ENCODE data around the gene GJB3. TPM values are rescaled to one million over a fixed set of nuclear protein-coding genes. Genes with fewer than 3 reads are reported as not detected.

The GJB3 gene
- total and polyA plus RNA-seq, 2 donors (not counting 1 experiment from before 2014, with no cell fraction given): not detected

DNA sequence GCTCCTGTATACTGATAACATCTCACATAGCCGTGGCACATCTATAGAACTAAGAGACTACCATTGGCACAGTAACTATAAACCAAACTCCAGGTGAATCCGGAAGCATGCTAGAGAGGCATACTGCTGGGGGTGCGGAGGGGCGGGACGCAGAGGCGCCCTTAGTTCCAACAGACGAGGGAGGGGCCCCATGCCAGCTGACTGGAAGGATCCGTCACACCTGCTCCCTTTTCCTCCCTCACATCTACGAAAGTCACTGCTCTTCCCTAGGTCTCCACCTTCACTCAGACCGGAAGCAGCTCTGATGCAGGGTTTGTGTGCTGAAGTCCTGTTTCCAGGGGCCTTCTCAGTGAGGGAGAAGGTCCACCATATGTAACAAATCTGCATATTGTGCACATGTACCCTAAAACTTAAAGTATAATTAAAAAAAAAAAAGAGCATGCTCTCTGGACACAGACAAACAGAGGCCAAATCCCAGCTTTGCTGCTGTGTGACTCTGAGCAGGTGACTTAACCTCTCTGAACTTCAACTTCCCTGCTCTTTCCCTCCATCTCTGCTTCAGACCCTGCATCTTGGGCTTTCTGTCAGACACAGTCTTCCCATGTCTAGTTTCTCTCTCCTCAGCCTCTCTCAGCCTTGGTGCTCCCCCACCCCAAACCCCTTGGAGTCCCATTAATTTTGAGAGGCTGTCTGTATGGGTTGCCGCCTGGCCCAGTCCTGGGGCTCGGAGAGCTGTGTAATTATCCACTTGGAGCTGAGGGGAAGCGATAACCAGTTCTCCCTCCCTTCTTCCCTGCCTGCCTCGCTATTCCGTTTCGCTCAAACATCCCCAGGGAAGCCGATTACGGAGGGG lies 34.0 kb upstream of the GJB3 start:
- Mint-ChIP-seq H3K4me3 (no peak overlapping the region), H3K9me3 (ENCODE audit: insufficient read depth) (no peaks in the 10 kb centered on the region), H3K27ac (no peak overlapping the region), H3K27me3 (peaks cover 14% of the 10 kb centered on the region), H3K4me1 (peaks cover 4% of the 10 kb centered on the region)
- no peak for TF ChIP-seq EZH2 (IDR thresholded peaks at IDR 0.05; ENCODE audit: borderline replicate concordance, insufficient read depth, low read depth, low read length, poor library complexity, severe bottlenecking)
- TF ChIP-seq, protein P1, sequence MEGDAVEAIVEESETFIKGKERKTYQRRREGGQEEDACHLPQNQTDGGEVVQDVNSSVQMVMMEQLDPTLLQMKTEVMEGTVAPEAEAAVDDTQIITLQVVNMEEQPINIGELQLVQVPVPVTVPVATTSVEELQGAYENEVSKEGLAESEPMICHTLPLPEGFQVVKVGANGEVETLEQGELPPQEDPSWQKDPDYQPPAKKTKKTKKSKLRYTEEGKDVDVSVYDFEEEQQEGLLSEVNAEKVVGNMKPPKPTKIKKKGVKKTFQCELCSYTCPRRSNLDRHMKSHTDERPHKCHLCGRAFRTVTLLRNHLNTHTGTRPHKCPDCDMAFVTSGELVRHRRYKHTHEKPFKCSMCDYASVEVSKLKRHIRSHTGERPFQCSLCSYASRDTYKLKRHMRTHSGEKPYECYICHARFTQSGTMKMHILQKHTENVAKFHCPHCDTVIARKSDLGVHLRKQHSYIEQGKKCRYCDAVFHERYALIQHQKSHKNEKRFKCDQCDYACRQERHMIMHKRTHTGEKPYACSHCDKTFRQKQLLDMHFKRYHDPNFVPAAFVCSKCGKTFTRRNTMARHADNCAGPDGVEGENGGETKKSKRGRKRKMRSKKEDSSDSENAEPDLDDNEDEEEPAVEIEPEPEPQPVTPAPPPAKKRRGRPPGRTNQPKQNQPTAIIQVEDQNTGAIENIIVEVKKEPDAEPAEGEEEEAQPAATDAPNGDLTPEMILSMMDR (IDR thresholded peaks at IDR 0.05): no peak
- ATAC-seq (ENCODE audit: low read depth): no peak
- no peaks in the 10 kb centered on the region for H4K20me1 ChIP-seq (ENCODE audit: control insufficient read depth, insufficient read depth, low read length, poor library complexity, severe bottlenecking)
- no peaks in the 10 kb centered on the region for H3K79me2 ChIP-seq (ENCODE audit: control insufficient read depth, insufficient read depth, low read length)
- no peak overlapping the region for H3K9ac ChIP-seq (ENCODE audit: low read length)
- CTCF ChIA-PET: interaction anchor here (2.0 kb wide), 1 partner anchor 1114 kb away, joined by 6 read pairs; no protein-coding TSS in a partner anchor
- no peak overlapping the region for H3K4me2 ChIP-seq (replicated peaks; ENCODE audit: low read depth, low read length, poor library complexity, severe bottlenecking)
- DNase-seq: no peak
- no peak overlapping the region for H3K27ac ChIP-seq (ENCODE audit: low read length in 2 of 2)
- H3K36me3 ChIP-seq (replicated peaks in 1 of 2; ENCODE audit: control extremely low read depth in 1 of 2, control insufficient read depth in 1 of 2, extremely low read depth in 1 of 2, insufficient read depth in 2 of 2, low read length in 1 of 2): no peaks in the 10 kb centered on the region
- no peaks in the 10 kb centered on the region for H3K9me3 ChIP-seq (ENCODE audit: control extremely low read depth in 1 of 3, control insufficient read depth in 2 of 3, insufficient read depth in 1 of 3, low read length in 2 of 3)
- no peak overlapping the region for H3K4me3 ChIP-seq (ENCODE audit: control extremely low read depth in 1 of 5, extremely low read depth in 1 of 5, insufficient read depth in 1 of 5, low read depth in 2 of 5, low read length in 4 of 5)
- 89% methylated on average over 8 of the region's 18 CpGs for WGBS (ENCODE audit: insufficient coverage)
- POLR2A ChIA-PET: no interaction called here
- peaks cover 0 to 6% (median 0%) of the 10 kb centered on the region in 4 experiments for H3K27me3 ChIP-seq (replicated peaks in 1 of 4; ENCODE audit: control extremely low read depth in 1 of 4, control insufficient read depth in 3 of 4, insufficient read depth in 4 of 4, low read length in 3 of 4)
- intact Hi-C loops (cut with micrococcal nuclease): no loop called here
- peaks cover 0 to 5% of the 10 kb centered on the region in 2 donors for H3K4me1 ChIP-seq (ENCODE audit: control insufficient read depth in 2 of 2, insufficient read depth in 2 of 2, low read length in 2 of 2)
- no peak overlapping the region for H2AFZ ChIP-seq (ENCODE audit: insufficient read depth, low read depth, low read length, poor library complexity, severe bottlenecking)

DNA sequence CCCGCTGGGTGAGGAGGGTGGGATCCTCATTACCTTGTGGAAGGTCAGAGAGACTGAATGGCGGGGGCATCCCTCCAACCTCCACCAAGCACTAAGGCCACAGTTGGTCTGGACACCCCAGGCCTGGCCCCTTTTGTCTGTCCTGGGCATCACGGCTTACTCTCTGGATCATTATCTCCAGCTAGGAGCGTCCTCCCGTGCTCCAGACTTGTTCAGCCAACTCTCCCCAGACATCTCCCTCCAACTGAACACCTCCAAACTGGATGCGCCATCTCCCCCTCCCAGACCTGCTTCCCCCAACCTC lies 33.4 kb upstream of the GJB3 start:
- intact Hi-C loops (cut with micrococcal nuclease): no loop called here
- WGBS (ENCODE audit: insufficient coverage): 84% methylated on average over 5 of the region's 6 CpGs
- POLR2A ChIA-PET: no interaction called here

More for the DNA sequence above, 33.4 kb upstream of the GJB3 start:
- ATAC-seq (ENCODE audit: low read depth): no peak
- H3K4me3 Mint-ChIP-seq: no peak overlapping the region
- CTCF ChIA-PET: interaction anchor here (2.0 kb wide), 1 partner anchor 1115 kb away, joined by 6 read pairs; no protein-coding TSS in a partner anchor
- H3K27ac Mint-ChIP-seq: no peak overlapping the region
- DNase-seq: no peak
- H3K27me3 Mint-ChIP-seq: peaks cover 14% of the 10 kb centered on the region
- peaks cover under 1% of the 10 kb centered on the region for H3K4me1 Mint-ChIP-seq
- H3K4me2 ChIP-seq (replicated peaks; ENCODE audit: low read depth, low read length, poor library complexity, severe bottlenecking): no peak overlapping the region
- H4K20me1 ChIP-seq (ENCODE audit: control insufficient read depth, insufficient read depth, low read length, poor library complexity, severe bottlenecking): no peaks in the 10 kb centered on the region
- no peak overlapping the region for H2AFZ ChIP-seq (ENCODE audit: insufficient read depth, low read depth, low read length, poor library complexity, severe bottlenecking)
- TF ChIP-seq EZH2 (IDR thresholded peaks at IDR 0.05; ENCODE audit: borderline replicate concordance, insufficient read depth, low read depth, low read length, poor library complexity, severe bottlenecking): no peak
- TF ChIP-seq, protein P1 (IDR thresholded peaks at IDR 0.05): no peak
- H3K9ac ChIP-seq (ENCODE audit: low read length): no peak overlapping the region
- no peaks in the 10 kb centered on the region for H3K9me3 ChIP-seq (ENCODE audit: control extremely low read depth in 1 of 3, control insufficient read depth in 2 of 3, insufficient read depth in 1 of 3, low read length in 2 of 3)
- peaks cover 0 to 2% of the 10 kb centered on the region in 2 donors for H3K4me1 ChIP-seq (ENCODE audit: control insufficient read depth in 2 of 2, insufficient read depth in 2 of 2, low read length in 2 of 2)
- H3K9me3 Mint-ChIP-seq (ENCODE audit: insufficient read depth): no peaks in the 10 kb centered on the region
- no peaks in the 10 kb centered on the region for H3K79me2 ChIP-seq (ENCODE audit: control insufficient read depth, insufficient read depth, low read length)
- no peaks in the 10 kb centered on the region for H3K36me3 ChIP-seq (replicated peaks in 1 of 2; ENCODE audit: control extremely low read depth in 1 of 2, control insufficient read depth in 1 of 2, extremely low read depth in 1 of 2, insufficient read depth in 2 of 2, low read length in 1 of 2)
- no peak overlapping the region for H3K4me3 ChIP-seq (ENCODE audit: control extremely low read depth in 1 of 5, extremely low read depth in 1 of 5, insufficient read depth in 1 of 5, low read depth in 2 of 5, low read length in 4 of 5)
- H3K27me3 ChIP-seq (replicated peaks in 1 of 4; ENCODE audit: control extremely low read depth in 1 of 4, control insufficient read depth in 3 of 4, insufficient read depth in 4 of 4, low read length in 3 of 4): peaks cover 0 to 4% (median 0%) of the 10 kb centered on the region in 4 experiments
- H3K27ac ChIP-seq (ENCODE audit: low read length in 2 of 2): no peak overlapping the region
